GM18519 (cell line): Measurements from ENCODE around the gene CCDC17.
"Not testable (repeated sequence)": the region's sequence is repeated elsewhere in the genome, so short reads cannot be mapped to it uniquely, and the experiment has no call there.

ENCODE experiments used
- ATAC-seq: cut with Tn5 transposase; IDR thresholded peaks from one replicate; pipeline ENCODE4 v1.9.1; 2021; ENCODE audit warnings: mild to moderate bottlenecking, moderate library complexity; ENCODE audit not compliant: unreplicated experiment, low FRiP score

The CCDC17 gene

GRCh38 chr1:45622524-45623394 is 1.1 kb downstream of the CCDC17 start:
- ATAC-seq, result no peak

- no peak for ATAC-seq
These were observed 1.8 kb downstream of the CCDC17 start for GRCh38 chr1:45621895-45622523.

- ATAC-seq, result no peak
These were observed 2.4 kb downstream of the CCDC17 start for GRCh38 chr1:45621501-45621836.

- no peak for ATAC-seq
These were observed 3.0 kb downstream of the CCDC17 start for GRCh38 chr1:45620588-45621500.

- no peak for ATAC-seq
These were observed 4.5 kb downstream of the CCDC17 start for GRCh38 chr1:45619149-45619921.

- ATAC-seq, result no peak
These were observed 6.2 kb downstream of the CCDC17 start for GRCh38 chr1:45617618-45618017.

- no peak for ATAC-seq
These were observed 8.0 kb downstream of the CCDC17 start for GRCh38 chr1:45615885-45616284.

- no peak for ATAC-seq
These were observed 10.8 kb downstream of the CCDC17 start for GRCh38 chr1:45612941-45613579.

- ATAC-seq, result no peak
These were observed 13.1 kb downstream of the CCDC17 start for GRCh38 chr1:45610589-45611226.

GRCh38 chr1:45608175-45609156 is 15.4 kb downstream of the CCDC17 start:
- no peak for ATAC-seq

GRCh38 chr1:45607404-45608074 is 16.3 kb downstream of the CCDC17 start:
- ATAC-seq, result no peak

GRCh38 chr1:45604239-45604638 is 19.6 kb downstream of the CCDC17 start:
- no peak for ATAC-seq

GRCh38 chr1:45596765-45597164 is 27.1 kb downstream of the CCDC17 start:
- not testable (repeated sequence) for ATAC-seq

- no peak for ATAC-seq
These were observed 29.4 kb downstream of the CCDC17 start for GRCh38 chr1:45594412-45594811.

- ATAC-seq, result no peak
These were observed 34.0 kb downstream of the CCDC17 start for GRCh38 chr1:45589861-45590260.

- ATAC-seq, result no peak
These were observed 37.1 kb downstream of the CCDC17 start for GRCh38 chr1:45586769-45587168.

- no peak for ATAC-seq
These were observed 38.3 kb downstream of the CCDC17 start for GRCh38 chr1:45585496-45586075.
